ENCODE results near the gene CFAP74.

- TF ChIP-seq, protein P1, sequence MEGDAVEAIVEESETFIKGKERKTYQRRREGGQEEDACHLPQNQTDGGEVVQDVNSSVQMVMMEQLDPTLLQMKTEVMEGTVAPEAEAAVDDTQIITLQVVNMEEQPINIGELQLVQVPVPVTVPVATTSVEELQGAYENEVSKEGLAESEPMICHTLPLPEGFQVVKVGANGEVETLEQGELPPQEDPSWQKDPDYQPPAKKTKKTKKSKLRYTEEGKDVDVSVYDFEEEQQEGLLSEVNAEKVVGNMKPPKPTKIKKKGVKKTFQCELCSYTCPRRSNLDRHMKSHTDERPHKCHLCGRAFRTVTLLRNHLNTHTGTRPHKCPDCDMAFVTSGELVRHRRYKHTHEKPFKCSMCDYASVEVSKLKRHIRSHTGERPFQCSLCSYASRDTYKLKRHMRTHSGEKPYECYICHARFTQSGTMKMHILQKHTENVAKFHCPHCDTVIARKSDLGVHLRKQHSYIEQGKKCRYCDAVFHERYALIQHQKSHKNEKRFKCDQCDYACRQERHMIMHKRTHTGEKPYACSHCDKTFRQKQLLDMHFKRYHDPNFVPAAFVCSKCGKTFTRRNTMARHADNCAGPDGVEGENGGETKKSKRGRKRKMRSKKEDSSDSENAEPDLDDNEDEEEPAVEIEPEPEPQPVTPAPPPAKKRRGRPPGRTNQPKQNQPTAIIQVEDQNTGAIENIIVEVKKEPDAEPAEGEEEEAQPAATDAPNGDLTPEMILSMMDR (IDR thresholded peaks at IDR 0.05): no peak
- TF ChIP-seq POLR2A (IDR thresholded peaks at IDR 0.05) (no peak), EP300 (IDR thresholded peaks at IDR 0.05) (no peak)
Measured at GRCh38 chr1:1883092-1883873, 120.3 kb downstream of the CFAP74 start.
